ENCODE measurements around the gene PRSS37. TPM values are rescaled to one million over a fixed set of nuclear protein-coding genes. Genes with fewer than 3 reads are reported as not detected.

PRSS37 gene
- total RNA-seq, 1 experiment from 2014 or later: not detected

- no peak for ATAC-seq
- Histone ChIP-seq H3K4me3 (ENCODE audit: low read depth in 2 of 2, low read length in 2 of 2) (no peak overlapping the region), H3K27me3 (ENCODE audit: control insufficient read depth, insufficient read depth, low read length) (no peaks in the 10 kb centered on the region), H3K27ac (ENCODE audit: low read length) (no peak overlapping the region), H3K4me1 (ENCODE audit: control insufficient read depth, insufficient read depth, low read length) (no peaks in the 10 kb centered on the region), H3K36me3 (ENCODE audit: control insufficient read depth, insufficient read depth, low read length) (no peaks in the 10 kb centered on the region), H3K9me3 (ENCODE audit: control insufficient read depth, insufficient read depth, low read depth, low read length) (no peaks in the 10 kb centered on the region)
- DNase-seq (ENCODE audit: low read depth, low spot score): no peak
- ChIA-PET POLR2A (no interaction called here), CTCF (no interaction called here)
- in situ Hi-C loops (cut with HindIII; ENCODE audit: low pct_unique_long_range_greater_than_20kb, low sequenced_read_pairs): no loop called here
- intact Hi-C loops (cut with micrococcal nuclease; ENCODE audit: unreplicated experiment): no loop called here
- BruUV-seq (replicated peaks): no TSS peak
- no peak for TF ChIP-seq SIN3A (IDR thresholded peaks at IDR 0.05; ENCODE audit: borderline replicate concordance, insufficient read depth, low read depth, low read length)
- no peak for TF ChIP-seq CTCF (IDR thresholded peaks at IDR 0.05)
- no peak for TF ChIP-seq TCF7L2 (IDR thresholded peaks at IDR 0.05; ENCODE audit: low read depth, low read length)
- no peak for TF ChIP-seq REST (IDR thresholded peaks at IDR 0.05; ENCODE audit: insufficient read depth in 1 of 2, low read depth in 2 of 2, low read length in 1 of 2)
- TF ChIP-seq POLR2AphosphoS5 (IDR thresholded peaks at IDR 0.05; ENCODE audit: low read depth, low read length): no peak
Measured at GRCh38 chr7:141847996-141848395, 6.7 kb upstream of the PRSS37 start.

- CTCF ChIA-PET: no interaction called here
- intact Hi-C loops (cut with micrococcal nuclease; ENCODE audit: unreplicated experiment): no loop called here
Measured at GRCh38 chr7:141844256-141844655, 3.0 kb upstream of the PRSS37 start.

More at GRCh38 chr7:141844256-141844655, 3.0 kb upstream of the PRSS37 start:
- DNase-seq (ENCODE audit: low read depth, low spot score) (no peak), ATAC-seq (no peak)
- Histone ChIP-seq H3K27me3 (ENCODE audit: control insufficient read depth, insufficient read depth, low read length) (no peaks in the 10 kb centered on the region), H3K27ac (ENCODE audit: low read length) (no peak overlapping the region), H3K4me3 (ENCODE audit: low read depth in 2 of 2, low read length in 2 of 2) (no peak overlapping the region), H3K9me3 (ENCODE audit: control insufficient read depth, insufficient read depth, low read depth, low read length) (no peaks in the 10 kb centered on the region), H3K36me3 (ENCODE audit: control insufficient read depth, insufficient read depth, low read length) (no peaks in the 10 kb centered on the region), H3K4me1 (ENCODE audit: control insufficient read depth, insufficient read depth, low read length) (no peaks in the 10 kb centered on the region)
- BruUV-seq (replicated peaks): no TSS peak
- TF ChIP-seq REST (IDR thresholded peaks at IDR 0.05; ENCODE audit: insufficient read depth in 1 of 2, low read depth in 2 of 2, low read length in 1 of 2): no peak
- TF ChIP-seq TCF7L2 (IDR thresholded peaks at IDR 0.05; ENCODE audit: low read depth, low read length): no peak
- TF ChIP-seq CTCF (IDR thresholded peaks at IDR 0.05): no peak
- TF ChIP-seq SIN3A (IDR thresholded peaks at IDR 0.05; ENCODE audit: borderline replicate concordance, insufficient read depth, low read depth, low read length): no peak
- TF ChIP-seq POLR2AphosphoS5 (IDR thresholded peaks at IDR 0.05; ENCODE audit: low read depth, low read length): no peak
- POLR2A ChIA-PET: no interaction called here
- in situ Hi-C loops (cut with HindIII; ENCODE audit: low pct_unique_long_range_greater_than_20kb, low sequenced_read_pairs): no loop called here

All from Panc1 (cell line).